PC-3 (cell line): ENCODE results near the gene ZNF407. TPM values are rescaled to one million over a fixed set of nuclear protein-coding genes. Genes with fewer than 3 reads are reported as not detected.

Experiments used
- ATAC-seq: fragments of 200-7000 bp; cut with Tn5 transposase; 2 replicates; pipeline ENCODE4 v1.9.1; 2020; ENCODE audit warnings: mild to moderate bottlenecking, moderate library complexity
- BruUV-seq: library from RNA; stranded (reverse); fragments of 400-500 nt; replicated peaks from 2 replicates; lab custom pipeline; 2021; lab: Mats Ljungman, UMichigan
- CTCF ChIA-PET: fragments of 300-600 bp; sonication (Branson Sonifier 250); formaldehyde crosslinking; loops from one replicate; lab custom pipeline; 2022; ENCODE audit warnings: antibody characterized with exemption; lab: Charles Lee
- POLR2A ChIA-PET: fragments of 300-600 bp; sonication (Branson Sonifier 250); formaldehyde crosslinking; loops from one replicate; lab custom pipeline; 2022; ENCODE audit warnings: antibody characterized with exemption; ENCODE audit not compliant: unreplicated experiment; lab: Charles Lee
- DNase-seq: peaks from one replicate; pipeline ENCODE4 v3.0.0-alpha.2; 2015
- H2AFZ ChIP-seq: fragments of 300-600 bp; sonication (generic); 2 replicates; pipeline ENCODE4 v1.6.0; 2016; ENCODE audit warnings: antibody characterized with exemption, low read length
- H3F3A ChIP-seq: fragments of 300-600 bp; sonication (generic); one replicate; pipeline ENCODE4 v1.6.0; 2017; ENCODE audit warnings: antibody characterized with exemption, low read length, control low read depth, mild to moderate bottlenecking; ENCODE audit not compliant: unreplicated experiment
- H3K27ac ChIP-seq: fragments of 300-600 bp; sonication (generic); 2 replicates; pipeline ENCODE4 v1.5.1; 2016; ENCODE audit warnings: mild to moderate bottlenecking, low read length
- H3K27me3 ChIP-seq: fragments of 300-600 bp; sonication (generic); 2 replicates; pipeline ENCODE4 v1.6.1; 2016; ENCODE audit warnings: low read length, mixed read lengths
- H3K36me3 ChIP-seq: fragments of 300-600 bp; sonication (generic); 2 replicates; pipeline ENCODE4 v1.6.1; 2016; ENCODE audit warnings: low read depth, mixed run types, low read length, mixed read lengths
- H3K4me1 ChIP-seq: fragments of 300-600 bp; sonication (generic); 2 replicates; pipeline ENCODE4 v1.5.1; 2016; ENCODE audit warnings: low read length; ENCODE audit not compliant: insufficient read depth
- H3K4me2 ChIP-seq: fragments of 300-600 bp; sonication (generic); 2 replicates; pipeline ENCODE4 v1.6.0; 2016; ENCODE audit warnings: low read length
- H3K4me3 ChIP-seq: fragments of 300-600 bp; sonication (generic); 2 replicates; pipeline ENCODE4 v1.5.1; 2016; ENCODE audit warnings: mild to moderate bottlenecking, low read length, mixed read lengths
- H3K79me2 ChIP-seq: fragments of 300-600 bp; sonication (generic); 2 replicates; pipeline ENCODE4 v1.6.1; 2017; ENCODE audit warnings: low read length, mixed read lengths
- H3K9ac ChIP-seq: fragments of 300-600 bp; sonication (generic); 2 replicates; pipeline ENCODE4 v1.6.0; 2016; ENCODE audit warnings: mild to moderate bottlenecking, low read length
- H3K9me2 ChIP-seq: fragments of 300-600 bp; sonication (generic); replicated peaks from 2 replicates; pipeline ENCODE4 v1.6.1; 2016; ENCODE audit warnings: mixed run types, low read length, mixed read lengths
- H3K9me3 ChIP-seq: fragments of 300-600 bp; sonication (generic); 2 replicates; pipeline ENCODE4 v1.6.1; 2016; ENCODE audit warnings: low read length, mixed read lengths
- H4K20me1 ChIP-seq: fragments of 300-600 bp; sonication (generic); 2 replicates; pipeline ENCODE4 v1.6.1; 2016; ENCODE audit warnings: low read length, mixed read lengths
- CTCF ChIP-seq: fragments of 300-600 bp; sonication (generic); conservative IDR thresholded peaks from 2 replicates; pipeline ENCODE4 v1.5.1; 2017; ENCODE audit warnings: antibody characterized with exemption, low read depth, mild to moderate bottlenecking, low read length
- EZH2 ChIP-seq: fragments of 300-600 bp; sonication (generic); IDR thresholded peaks from one replicate; pipeline ENCODE4 v1.6.1; 2017; ENCODE audit warnings: antibody characterized with exemption, mild to moderate bottlenecking, low read length; ENCODE audit not compliant: unreplicated experiment
- EZH2phosphoT487 ChIP-seq: fragments of 300-600 bp; sonication (generic); IDR thresholded peaks from 2 replicates; pipeline ENCODE4 v1.6.1; 2018; ENCODE audit warnings: mild to moderate bottlenecking, antibody characterized with exemption, low read length, borderline replicate concordance
- intact Hi-C: fragments of 100-400 bp; cut with micrococcal nuclease; formaldehyde crosslinking; loops from 2 replicates; pipeline ENCODE4 v1.9.0; 2023
- total RNA-seq: library from RNA; depleted of rRNA; stranded (reverse); fragments of >200 nt; gene quantifications from 2 replicates; pipeline ENCODE4 v1.2.3, GENCODE V29; 2014

The ZNF407 gene
- total RNA-seq, 1 experiment from 2014 or later, result 9.3 TPM

GRCh38 chr18:74834424-74835309, 237.0 kb downstream of the ZNF407 start:
- no peak overlapping the region for H3K9ac ChIP-seq
- no peaks in the 10 kb centered on the region for H3K27me3 ChIP-seq
- ATAC-seq (no peak), DNase-seq (peak; percentile 48)
- H3K9me3 ChIP-seq, result no peaks in the 10 kb centered on the region
- H2AFZ ChIP-seq, result no peak overlapping the region
- no peaks in the 10 kb centered on the region for H3K36me3 ChIP-seq
- ChIA-PET POLR2A (interaction anchor here (0.7 kb wide), 1 partner anchor 927 kb away, joined by 3 read pairs; no protein-coding TSS in a partner anchor), CTCF (interaction anchor here (0.6 kb wide), 1 partner anchor 207 kb away, joined by 3 read pairs; no protein-coding TSS in a partner anchor)
- TF ChIP-seq EZH2 (no peak), CTCF (no peak)
- H3K79me2 ChIP-seq, result no peaks in the 10 kb centered on the region
- H3F3A ChIP-seq, result no peaks in the 10 kb centered on the region
- no peaks in the 10 kb centered on the region for H4K20me1 ChIP-seq
- no TSS peak for BruUV-seq
- intact Hi-C loops, result no loop called here
- H3K4me3 ChIP-seq, result no peak overlapping the region
- H3K4me2 ChIP-seq, result no peak overlapping the region
- no peak overlapping the region for H3K27ac ChIP-seq
- H3K4me1 ChIP-seq, result peaks cover 34% of the 10 kb centered on the region
- H3K9me2 ChIP-seq, result no peaks in the 10 kb centered on the region

GRCh38 chr18:74836296-74837139, 238.8 kb downstream of the ZNF407 start:
- Histone ChIP-seq H3K9me3 (no peaks in the 10 kb centered on the region), H3K36me3 (no peaks in the 10 kb centered on the region), H3K9ac (no peak overlapping the region), H3K27me3 (no peaks in the 10 kb centered on the region), H3K9me2 (no peaks in the 10 kb centered on the region), H3F3A (no peaks in the 10 kb centered on the region), H3K4me3 (no peak overlapping the region), H2AFZ (peak overlapping the region; percentile 38; the same call in 1 of the 2 replicates), H3K79me2 (no peaks in the 10 kb centered on the region), H3K4me1 (peaks cover 49% of the 10 kb centered on the region), H3K4me2 (0 out of 2 replicates have a peak overlapping the region, but pooled peaks have one; percentile 30), H3K27ac (no peak overlapping the region), H4K20me1 (no peaks in the 10 kb centered on the region)
- ATAC-seq (peak; percentile 33), DNase-seq (peak; percentile 57)
- POLR2A ChIA-PET, result no interaction called here
- intact Hi-C loops, result no loop called here
- no TSS peak for BruUV-seq
- CTCF ChIA-PET, result no interaction called here
- TF ChIP-seq CTCF (no peak), EZH2phosphoT487 (no peak), EZH2 (no peak)
